ENCODE measurements around the gene ATF1.
"Not testable (repeated sequence)": the region's sequence is repeated elsewhere in the genome, so short reads cannot be mapped to it uniquely, and the experiment has no call there.

ATF1 gene

DNA sequence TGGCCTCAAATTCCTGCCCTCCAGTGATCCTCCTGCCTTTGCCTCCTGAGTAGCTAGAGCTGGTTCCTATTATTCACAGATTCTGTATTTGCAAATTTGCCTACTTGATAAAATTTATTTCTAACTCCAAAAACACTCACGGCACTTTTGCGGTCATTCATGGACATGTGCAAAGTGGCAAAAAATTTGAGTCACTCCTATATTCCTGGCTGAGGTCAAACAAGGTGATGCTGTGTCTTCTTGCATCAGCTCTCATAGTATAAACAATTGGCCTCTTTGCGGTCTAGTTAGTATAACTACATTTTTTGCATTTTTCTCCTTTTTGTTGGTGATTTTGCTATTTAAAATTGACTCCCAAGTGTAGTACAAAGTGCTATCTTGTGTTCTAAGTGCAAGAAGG is 24.7 kb downstream of the ATF1 start:
- TF ChIP-seq, protein P1, sequence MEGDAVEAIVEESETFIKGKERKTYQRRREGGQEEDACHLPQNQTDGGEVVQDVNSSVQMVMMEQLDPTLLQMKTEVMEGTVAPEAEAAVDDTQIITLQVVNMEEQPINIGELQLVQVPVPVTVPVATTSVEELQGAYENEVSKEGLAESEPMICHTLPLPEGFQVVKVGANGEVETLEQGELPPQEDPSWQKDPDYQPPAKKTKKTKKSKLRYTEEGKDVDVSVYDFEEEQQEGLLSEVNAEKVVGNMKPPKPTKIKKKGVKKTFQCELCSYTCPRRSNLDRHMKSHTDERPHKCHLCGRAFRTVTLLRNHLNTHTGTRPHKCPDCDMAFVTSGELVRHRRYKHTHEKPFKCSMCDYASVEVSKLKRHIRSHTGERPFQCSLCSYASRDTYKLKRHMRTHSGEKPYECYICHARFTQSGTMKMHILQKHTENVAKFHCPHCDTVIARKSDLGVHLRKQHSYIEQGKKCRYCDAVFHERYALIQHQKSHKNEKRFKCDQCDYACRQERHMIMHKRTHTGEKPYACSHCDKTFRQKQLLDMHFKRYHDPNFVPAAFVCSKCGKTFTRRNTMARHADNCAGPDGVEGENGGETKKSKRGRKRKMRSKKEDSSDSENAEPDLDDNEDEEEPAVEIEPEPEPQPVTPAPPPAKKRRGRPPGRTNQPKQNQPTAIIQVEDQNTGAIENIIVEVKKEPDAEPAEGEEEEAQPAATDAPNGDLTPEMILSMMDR (IDR thresholded peaks at IDR 0.05; ENCODE audit: low read depth, low read length, missing control alignments): no peak
- no peak for DNase-seq (ENCODE audit: low read depth)
- H3K4me3 ChIP-seq (ENCODE audit: low read depth, low read length): no peak overlapping the region

DNA sequence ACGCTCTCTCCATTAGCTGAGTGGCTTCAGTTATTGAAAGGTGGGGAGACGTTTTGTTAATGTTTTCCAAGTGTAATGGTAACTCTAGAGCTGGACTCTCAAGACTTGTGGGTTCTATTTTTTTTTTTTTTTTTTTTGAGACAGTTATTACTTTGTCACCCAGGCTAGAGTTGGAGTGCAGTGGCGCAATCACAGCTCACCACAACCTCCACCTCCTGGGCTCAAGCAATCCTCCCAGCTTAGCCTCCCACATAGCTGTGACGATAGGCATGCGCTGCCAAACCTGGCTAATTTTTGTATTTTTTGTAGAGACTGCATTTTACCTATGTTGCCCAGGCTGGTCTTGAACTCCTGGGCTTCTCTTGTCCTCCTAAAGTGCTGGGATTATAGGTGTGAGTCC is 26.2 kb downstream of the ATF1 start:
- H3K4me3 ChIP-seq (ENCODE audit: low read depth, low read length): no peak overlapping the region
- no peak for DNase-seq (ENCODE audit: low read depth)
- TF ChIP-seq, protein P1 (IDR thresholded peaks at IDR 0.05; ENCODE audit: low read depth, low read length, missing control alignments): no peak

DNA sequence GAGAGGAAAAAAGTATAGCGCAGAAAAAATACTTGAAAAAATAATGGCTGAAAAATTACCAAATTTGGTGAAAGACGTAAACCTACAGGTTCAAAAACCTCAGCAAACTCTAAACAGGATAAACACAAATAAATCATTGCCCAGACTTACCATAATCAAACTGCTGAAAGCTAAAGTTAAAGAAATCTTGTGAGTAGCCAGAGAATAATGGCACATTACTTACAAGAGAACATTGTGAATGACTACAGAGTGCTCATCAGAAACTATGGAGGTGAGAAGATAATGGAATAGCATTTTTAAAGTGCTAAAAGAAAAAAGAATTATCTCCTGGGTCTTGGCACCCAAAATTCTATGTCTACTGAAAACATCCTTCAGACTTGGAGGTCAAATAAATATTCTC is 36.0 kb downstream of the ATF1 start:
- no peak for DNase-seq (ENCODE audit: low read depth)
- TF ChIP-seq, protein P1 (IDR thresholded peaks at IDR 0.05; ENCODE audit: low read depth, low read length, missing control alignments): no peak
- H3K4me3 ChIP-seq (ENCODE audit: low read depth, low read length): no peak overlapping the region

DNA sequence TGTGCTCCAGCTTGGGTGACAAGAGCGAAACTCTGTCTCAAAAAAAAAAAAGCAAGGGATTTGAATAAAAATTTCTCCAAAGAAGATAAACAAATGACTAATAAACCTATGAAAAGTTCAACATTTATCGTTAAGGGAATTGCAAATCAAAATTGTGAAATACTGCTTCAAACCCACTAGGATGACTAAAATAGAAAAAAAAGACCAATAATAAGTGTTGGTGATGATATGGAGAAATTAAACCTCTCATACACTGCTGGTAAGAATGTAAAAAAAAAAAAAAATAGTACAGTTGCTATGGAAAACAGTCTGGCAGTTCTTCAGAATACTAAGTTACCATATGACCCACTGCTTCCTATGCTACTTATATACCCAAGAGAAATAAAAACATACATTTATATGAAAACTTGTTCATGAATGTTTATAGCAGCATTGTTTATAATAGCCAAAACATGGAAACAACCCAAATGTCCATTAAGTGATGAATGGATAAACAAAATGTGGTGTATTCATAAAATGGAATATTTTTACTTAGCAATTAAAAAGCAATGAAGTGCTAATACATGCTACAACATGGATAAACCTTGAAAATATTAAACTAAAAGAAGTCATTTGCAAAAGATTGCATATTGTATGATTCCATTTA is 39.5 kb downstream of the ATF1 start:
- no peak for DNase-seq (ENCODE audit: low read depth)
- H3K4me3 ChIP-seq (ENCODE audit: low read depth, low read length): no peak overlapping the region
- TF ChIP-seq, protein P1 (IDR thresholded peaks at IDR 0.05; ENCODE audit: low read depth, low read length, missing control alignments): no peak

DNA sequence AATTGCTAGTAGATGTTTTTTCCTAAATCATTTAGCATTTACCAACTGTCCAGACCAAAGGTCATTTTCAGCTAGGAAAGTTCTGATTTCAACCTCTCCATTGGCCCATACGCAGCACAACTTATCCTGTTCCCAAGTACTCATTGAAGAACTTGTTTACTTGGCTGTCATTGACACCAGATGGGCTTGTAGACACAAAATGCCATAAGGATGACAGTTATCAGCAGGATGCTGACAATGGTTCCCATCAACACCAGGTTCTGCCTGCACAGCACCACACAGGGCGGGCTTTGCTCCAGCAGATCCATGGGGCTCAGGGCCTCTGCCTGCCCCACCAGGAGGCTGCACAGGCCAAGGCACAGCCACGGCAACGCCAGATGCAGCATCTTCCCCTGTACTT is 42.3 kb downstream of the ATF1 start:
- TF ChIP-seq, protein P1 (IDR thresholded peaks at IDR 0.05; ENCODE audit: low read depth, low read length, missing control alignments): no peak
- DNase-seq (ENCODE audit: low read depth): no peak
- no peak overlapping the region for H3K4me3 ChIP-seq (ENCODE audit: low read depth, low read length)

DNA sequence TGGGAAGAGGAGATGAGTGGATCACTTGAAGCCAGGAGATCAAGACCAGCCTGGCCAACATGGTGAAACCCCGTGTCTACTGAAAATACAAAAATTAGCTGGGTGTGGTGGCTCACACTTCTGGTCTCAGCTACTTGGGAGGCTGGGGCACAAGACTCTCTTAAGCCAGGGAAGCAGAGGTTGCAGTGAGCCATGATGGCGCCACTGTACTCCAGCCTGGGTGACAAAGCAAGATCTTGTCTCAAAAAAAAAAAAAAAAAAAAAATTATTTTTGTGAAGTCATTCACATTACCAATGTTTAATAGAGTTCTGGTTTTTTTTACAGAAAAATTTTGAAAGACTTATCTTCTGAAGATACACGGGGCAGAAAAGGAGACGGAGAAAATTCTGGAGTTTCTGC is 45.2 kb downstream of the ATF1 start:
- DNase-seq (ENCODE audit: low read depth); H3K4me3 ChIP-seq (ENCODE audit: low read depth, low read length): not testable (repeated sequence)

DNA sequence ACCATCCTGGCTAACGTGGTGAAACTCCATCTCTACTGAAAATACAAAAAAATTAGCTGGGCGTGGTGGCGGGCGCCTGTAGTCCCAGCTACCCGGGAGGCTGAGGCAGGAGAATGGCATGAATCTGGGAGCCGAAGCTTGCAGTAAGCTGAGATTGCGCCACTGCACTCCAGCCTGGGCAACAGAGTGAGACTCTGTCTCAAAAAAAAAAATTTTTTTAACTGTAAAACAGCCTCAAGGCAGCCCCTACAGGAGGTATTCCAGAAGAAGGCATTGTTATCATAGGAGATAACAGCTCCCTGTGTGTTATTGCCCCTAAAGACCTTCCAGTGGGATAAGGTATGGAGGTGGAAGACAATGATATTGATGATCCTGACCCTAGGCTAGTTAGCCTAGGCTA is 51.0 kb downstream of the ATF1 start:
- not testable (repeated sequence) for H3K4me3 ChIP-seq (ENCODE audit: low read depth, low read length); DNase-seq (ENCODE audit: low read depth)

DNA sequence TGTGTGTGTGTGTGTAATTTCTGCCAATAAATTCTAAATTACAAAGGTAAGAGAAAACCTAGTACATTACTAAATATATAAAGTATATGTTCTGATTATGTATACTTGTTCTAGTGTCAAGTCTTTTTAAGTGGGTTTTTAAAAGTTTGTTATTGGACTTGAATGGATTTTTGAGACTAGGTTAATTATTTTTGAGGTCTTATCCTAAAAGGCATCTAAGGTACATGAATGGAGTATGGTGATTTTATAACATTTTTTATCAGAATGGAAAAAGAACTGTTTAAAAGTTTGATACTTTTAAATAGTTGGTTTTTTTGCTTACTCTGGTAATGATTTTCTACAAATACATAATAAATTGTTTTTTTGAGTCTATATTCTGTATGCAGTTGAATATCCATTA is 56.3 kb downstream of the ATF1 start:
- TF ChIP-seq, protein P1 (IDR thresholded peaks at IDR 0.05; ENCODE audit: low read depth, low read length, missing control alignments): no peak
- H3K4me3 ChIP-seq (ENCODE audit: low read depth, low read length): no peak overlapping the region
- no peak for DNase-seq (ENCODE audit: low read depth)
